ENCODE results near the gene TRIM10. TPM values are rescaled to one million over a fixed set of nuclear protein-coding genes. Genes with fewer than 3 reads are reported as not detected.
"Not testable (repeated sequence)": the region's sequence is repeated elsewhere in the genome, so short reads cannot be mapped to it uniquely, and the experiment has no call there.

TRIM10 gene
- total and polyA plus RNA-seq, 2 experiments from 2014 or later = 0.11 TPM; not detected in 1

GRCh38 chr6:30127238-30128093 lies 33.5 kb downstream of the TRIM10 start:
- H3K9me3 ChIP-seq (ENCODE audit: low read depth) = no peaks in the 10 kb centered on the region
- H3K4me3 ChIP-seq = no peak overlapping the region
- H3K27me3 ChIP-seq (replicated peaks; ENCODE audit: insufficient read depth) = peaks cover 54% of the 10 kb centered on the region
- H3F3A ChIP-seq (ENCODE audit: insufficient read depth) = no peaks in the 10 kb centered on the region
- H2AFZ ChIP-seq = no peak overlapping the region
- in situ Hi-C loops (cut with MboI) = no loop called here
- no peaks in the 10 kb centered on the region for H3K36me3 ChIP-seq (ENCODE audit: low read depth)
- H3K27ac ChIP-seq = no peak overlapping the region
- 8% methylated on average over 47 to 50 of the region's 50 CpGs for WGBS, 2 experiments (ENCODE audit: low coverage in 1 of 2, low lambda C conversion rate in 2 of 2, missing lambda C conversion rate in 2 of 2)
- TF ChIP-seq EZH2 (IDR thresholded peaks at IDR 0.05; ENCODE audit: insufficient read depth, poor library complexity, severe bottlenecking) (no peak), EZH2phosphoT487 (IDR thresholded peaks at IDR 0.05; ENCODE audit: insufficient read depth, low read depth) (no peak)
- H4K20me1 ChIP-seq (ENCODE audit: insufficient read depth) = no peaks in the 10 kb centered on the region
- H3K79me2 ChIP-seq (ENCODE audit: insufficient read depth) = no peaks in the 10 kb centered on the region
- H3K9me2 ChIP-seq (ENCODE audit: insufficient read depth) = no peaks in the 10 kb centered on the region
- H3K9ac ChIP-seq = no peak overlapping the region
- peak; percentile 26 for DNase-seq
- peak overlapping the region; percentile 22 for H3K4me2 ChIP-seq (ENCODE audit: unreplicated experiment)
- H3K4me1 ChIP-seq (ENCODE audit: insufficient read depth) = no peaks in the 10 kb centered on the region

GRCh38 chr6:30122515-30122914 lies 38.5 kb downstream of the TRIM10 start:
- in situ Hi-C loops (cut with MboI) = no loop called here
- peaks cover 11% of the 10 kb centered on the region for H3K27me3 ChIP-seq (replicated peaks; ENCODE audit: insufficient read depth)
- H4K20me1 ChIP-seq (ENCODE audit: insufficient read depth) = no peaks in the 10 kb centered on the region
- no peak overlapping the region for H3K4me3 ChIP-seq
- no peaks in the 10 kb centered on the region for H3F3A ChIP-seq (ENCODE audit: insufficient read depth)
- TF ChIP-seq EZH2phosphoT487 (IDR thresholded peaks at IDR 0.05; ENCODE audit: insufficient read depth, low read depth) (no peak), EZH2 (IDR thresholded peaks at IDR 0.05; ENCODE audit: insufficient read depth, poor library complexity, severe bottlenecking) (no peak)
- H3K79me2 ChIP-seq (ENCODE audit: insufficient read depth) = no peaks in the 10 kb centered on the region
- H3K4me1 ChIP-seq (ENCODE audit: insufficient read depth) = 0 out of 2 replicates have a peak, but pooled peaks cover 3% of the 10 kb centered on the region
- no peak overlapping the region for H3K27ac ChIP-seq
- H3K9me3 ChIP-seq (ENCODE audit: low read depth) = no peaks in the 10 kb centered on the region
- DNase-seq = peak; percentile 43
- no peaks in the 10 kb centered on the region for H3K9me2 ChIP-seq (ENCODE audit: insufficient read depth)
- H3K4me2 ChIP-seq (ENCODE audit: unreplicated experiment) = no peak overlapping the region
- 2 to 9% methylated on average over 2 of the region's 2 CpGs for WGBS, 2 experiments (ENCODE audit: low coverage in 1 of 2, low lambda C conversion rate in 2 of 2, missing lambda C conversion rate in 2 of 2)
- H3K36me3 ChIP-seq (ENCODE audit: low read depth) = no peaks in the 10 kb centered on the region
- H3K9ac ChIP-seq = no peak overlapping the region
- H2AFZ ChIP-seq = no peak overlapping the region

GRCh38 chr6:30121446-30122366 lies 39.3 kb downstream of the TRIM10 start:
- no peak for TF ChIP-seq EZH2phosphoT487 (IDR thresholded peaks at IDR 0.05; ENCODE audit: insufficient read depth, low read depth)
- no peak for TF ChIP-seq EZH2 (IDR thresholded peaks at IDR 0.05; ENCODE audit: insufficient read depth, poor library complexity, severe bottlenecking)
- no peak overlapping the region for H3K27ac ChIP-seq
- WGBS, 2 experiments (ENCODE audit: low coverage in 1 of 2, low lambda C conversion rate in 2 of 2, missing lambda C conversion rate in 2 of 2) = 76 to 82% methylated on average over 10 of the region's 10 CpGs
- in situ Hi-C loops (cut with MboI) = no loop called here
- H3K9me2 ChIP-seq (ENCODE audit: insufficient read depth) = no peaks in the 10 kb centered on the region
- no peak overlapping the region for H3K4me3 ChIP-seq
- no peak for DNase-seq
- no peaks in the 10 kb centered on the region for H3K9me3 ChIP-seq (ENCODE audit: low read depth)
- H2AFZ ChIP-seq = no peak overlapping the region
- 0 out of 2 replicates have a peak, but pooled peaks cover 3% of the 10 kb centered on the region for H3K4me1 ChIP-seq (ENCODE audit: insufficient read depth)
- H3K27me3 ChIP-seq (replicated peaks; ENCODE audit: insufficient read depth) = peaks cover 4% of the 10 kb centered on the region; the same call in 1 of the 2 replicates
- H3K9ac ChIP-seq = no peak overlapping the region
- H3K79me2 ChIP-seq (ENCODE audit: insufficient read depth) = no peaks in the 10 kb centered on the region
- H3K36me3 ChIP-seq (ENCODE audit: low read depth) = no peaks in the 10 kb centered on the region
- H3F3A ChIP-seq (ENCODE audit: insufficient read depth) = no peaks in the 10 kb centered on the region
- no peaks in the 10 kb centered on the region for H4K20me1 ChIP-seq (ENCODE audit: insufficient read depth)
- no peak overlapping the region for H3K4me2 ChIP-seq (ENCODE audit: unreplicated experiment)

- H3K9me2 ChIP-seq (ENCODE audit: insufficient read depth); H4K20me1 ChIP-seq (ENCODE audit: insufficient read depth); H2AFZ ChIP-seq; H3K9me3 ChIP-seq (ENCODE audit: low read depth); H3K4me3 ChIP-seq; H3K27ac ChIP-seq; in situ Hi-C loops (cut with MboI); H3K4me2 ChIP-seq (ENCODE audit: unreplicated experiment); H3F3A ChIP-seq (ENCODE audit: insufficient read depth); DNase-seq; H3K9ac ChIP-seq; H3K36me3 ChIP-seq (ENCODE audit: low read depth); H3K79me2 ChIP-seq (ENCODE audit: insufficient read depth); H3K4me1 ChIP-seq (ENCODE audit: insufficient read depth); H3K27me3 ChIP-seq (replicated peaks; ENCODE audit: insufficient read depth): not testable (repeated sequence)
- WGBS, 2 experiments (ENCODE audit: low coverage in 1 of 2, low lambda C conversion rate in 2 of 2, missing lambda C conversion rate in 2 of 2) = 92 to 95% methylated on average over 5 of the region's 5 CpGs
These were observed 42.3 kb downstream of the TRIM10 start for GRCh38 chr6:30118691-30119090.
